GM08714 (cell line): ENCODE measurements around the gene HPS1.

ENCODE experiments used
- H3K4me3 ChIP-seq: fragments of 200-500 bp; sonication (Bioruptor generic); 2 replicates; pipeline ENCODE4 v1.5.1; 2014; ENCODE audit warnings: mild to moderate bottlenecking, low read length, inconsistent platforms
- ZNF274 ChIP-seq: IDR thresholded peaks from 2 replicates; pipeline ENCODE4 v1.6.1; 2012; ENCODE audit warnings: mild to moderate bottlenecking, low read depth, low read length

HPS1 gene

GRCh38 chr10:98368644-98369043, 78.1 kb downstream of the HPS1 start:
- no peak overlapping the region for H3K4me3 ChIP-seq
- TF ChIP-seq ZNF274, result no peak

GRCh38 chr10:98367604-98368451, 78.9 kb downstream of the HPS1 start:
- no peak for TF ChIP-seq ZNF274
- no peak overlapping the region for H3K4me3 ChIP-seq
